Activated naive CD4-positive, alpha-beta T cell (primary cell): Measurements from ENCODE around the gene ACSL1.
"Not testable (repeated sequence)": the region's sequence is repeated elsewhere in the genome, so short reads cannot be mapped to it uniquely, and the experiment has no call there.

Source experiments
- DNase-seq, 4 experiments: peaks; one replicate each; lab custom pipeline; 2025; lab: John Stamatoyannopoulos, UW

Gene ACSL1

GRCh38 chr4:184752496-184753275 lies 73.1 kb downstream of the ACSL1 start:
- DNase-seq = no peak

- no peak for DNase-seq
Measured at GRCh38 chr4:184751585-184751956, 74.2 kb downstream of the ACSL1 start.

GRCh38 chr4:184750926-184751584 lies 74.7 kb downstream of the ACSL1 start:
- DNase-seq = no peak

GRCh38 chr4:184748251-184748652 lies 77.5 kb downstream of the ACSL1 start:
- no peak for DNase-seq

GRCh38 chr4:184747034-184747830 lies 78.5 kb downstream of the ACSL1 start:
- no peak for DNase-seq

GRCh38 chr4:184745831-184746795 lies 79.7 kb downstream of the ACSL1 start:
- peak in 3 of 4 experiments; percentile 18 to 58 (median 44) for DNase-seq

GRCh38 chr4:184744236-184744635 lies 81.5 kb downstream of the ACSL1 start:
- DNase-seq = no peak

GRCh38 chr4:184743650-184744049 lies 82.1 kb downstream of the ACSL1 start:
- DNase-seq = no peak

- DNase-seq = not testable (repeated sequence)
Measured at GRCh38 chr4:184741651-184742050, 84.1 kb downstream of the ACSL1 start.

- DNase-seq = no peak
Measured at GRCh38 chr4:184740980-184741391, 84.8 kb downstream of the ACSL1 start.

- DNase-seq = not testable (repeated sequence)
Measured at GRCh38 chr4:184739575-184739974, 86.2 kb downstream of the ACSL1 start.

- no peak for DNase-seq
Measured at GRCh38 chr4:184734758-184735157, 91.0 kb downstream of the ACSL1 start.

- peak; percentile 87 to 90 (median 89) for DNase-seq
Measured at GRCh38 chr4:184733654-184734524, 91.9 kb downstream of the ACSL1 start, which contains the start of gene CENPU. TSS of gene CENPU (minus strand) at chr4:184734096. CDS start at chr4:184734062, 34 bp downstream.

- DNase-seq = no peak
Measured at GRCh38 chr4:184732126-184732525, 93.6 kb downstream of the ACSL1 start.

- no peak for DNase-seq
Measured at GRCh38 chr4:184731056-184731455, 94.7 kb downstream of the ACSL1 start.

- no peak for DNase-seq
Measured at GRCh38 chr4:184729946-184730345, 95.8 kb downstream of the ACSL1 start.

GRCh38 chr4:184728858-184729257 lies 96.9 kb downstream of the ACSL1 start:
- DNase-seq = no peak

GRCh38 chr4:184727430-184727829 lies 98.3 kb downstream of the ACSL1 start:
- DNase-seq = no peak

- no peak for DNase-seq
Measured at GRCh38 chr4:184722798-184723197, 103.0 kb downstream of the ACSL1 start.

- DNase-seq = no peak
Measured at GRCh38 chr4:184721254-184721653, 104.5 kb downstream of the ACSL1 start.
